ENCODE data around the gene TRRAP. TPM values are rescaled to one million over a fixed set of nuclear protein-coding genes. Genes with fewer than 3 reads are reported as not detected.

Gene TRRAP
- total RNA-seq, 2 donors from 2014 or later: 59.3 to 63.1 TPM

DNA sequence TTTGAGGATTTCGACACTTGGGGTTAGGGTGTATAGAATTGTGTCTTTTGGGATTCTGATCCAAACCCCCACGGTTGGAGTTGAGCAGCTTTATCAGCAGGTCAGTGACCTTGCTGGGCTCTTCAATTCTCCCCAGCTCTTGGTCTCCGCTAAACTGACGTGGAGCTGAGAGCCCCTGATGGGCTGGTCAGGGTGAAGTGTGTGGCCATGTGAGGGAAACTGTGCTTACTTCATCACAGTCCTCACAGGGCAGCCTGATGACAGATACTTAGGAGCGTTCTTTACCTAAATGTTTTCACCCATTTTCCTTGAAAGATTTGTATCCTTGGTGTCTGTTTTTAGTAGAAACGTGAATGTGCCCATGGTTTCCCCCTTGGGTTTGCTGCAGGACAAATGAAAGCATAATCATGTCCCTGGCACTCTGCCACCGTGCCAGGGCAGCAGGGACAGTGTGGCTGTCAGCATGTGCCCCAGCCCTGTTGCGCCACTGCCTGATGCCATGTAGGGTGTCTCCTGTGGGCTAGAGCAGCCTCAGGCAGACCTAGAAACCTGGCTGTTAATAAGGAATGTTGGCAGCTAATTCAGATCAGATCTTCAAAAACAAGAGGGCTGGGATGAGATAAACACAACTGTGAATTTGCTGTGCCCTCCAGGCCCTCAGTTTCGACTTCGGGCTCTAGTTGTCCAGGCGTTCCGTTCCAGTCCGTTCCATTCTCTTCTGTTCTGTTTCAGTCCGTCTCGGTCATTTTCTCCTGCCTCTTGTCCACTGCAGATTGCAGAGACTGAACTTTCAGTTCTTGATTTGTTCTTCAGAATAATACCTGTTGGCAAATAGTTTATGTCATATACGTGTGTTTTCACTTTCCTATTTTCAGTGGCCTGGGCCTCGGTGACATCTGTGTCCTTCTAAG, 96.8 kb downstream of the TRRAP start:
- no peaks in the 10 kb centered on the region for H3K4me1 Mint-ChIP-seq (ENCODE audit: low read depth)
- no peaks in the 10 kb centered on the region for H3K27me3 Mint-ChIP-seq (ENCODE audit: low read depth)
- no peak for DNase-seq
- H3K36me3 Mint-ChIP-seq (ENCODE audit: insufficient read depth in 2 of 2): peaks cover 6 to 34% of the 10 kb centered on the region in 2 donors
- no peaks in the 10 kb centered on the region for H3K9me3 Mint-ChIP-seq
- H3K27ac Mint-ChIP-seq: no peak overlapping the region
- H3K4me3 Mint-ChIP-seq: no peak overlapping the region
- no peak for ATAC-seq (replicated peaks in 1 of 2)

DNA sequence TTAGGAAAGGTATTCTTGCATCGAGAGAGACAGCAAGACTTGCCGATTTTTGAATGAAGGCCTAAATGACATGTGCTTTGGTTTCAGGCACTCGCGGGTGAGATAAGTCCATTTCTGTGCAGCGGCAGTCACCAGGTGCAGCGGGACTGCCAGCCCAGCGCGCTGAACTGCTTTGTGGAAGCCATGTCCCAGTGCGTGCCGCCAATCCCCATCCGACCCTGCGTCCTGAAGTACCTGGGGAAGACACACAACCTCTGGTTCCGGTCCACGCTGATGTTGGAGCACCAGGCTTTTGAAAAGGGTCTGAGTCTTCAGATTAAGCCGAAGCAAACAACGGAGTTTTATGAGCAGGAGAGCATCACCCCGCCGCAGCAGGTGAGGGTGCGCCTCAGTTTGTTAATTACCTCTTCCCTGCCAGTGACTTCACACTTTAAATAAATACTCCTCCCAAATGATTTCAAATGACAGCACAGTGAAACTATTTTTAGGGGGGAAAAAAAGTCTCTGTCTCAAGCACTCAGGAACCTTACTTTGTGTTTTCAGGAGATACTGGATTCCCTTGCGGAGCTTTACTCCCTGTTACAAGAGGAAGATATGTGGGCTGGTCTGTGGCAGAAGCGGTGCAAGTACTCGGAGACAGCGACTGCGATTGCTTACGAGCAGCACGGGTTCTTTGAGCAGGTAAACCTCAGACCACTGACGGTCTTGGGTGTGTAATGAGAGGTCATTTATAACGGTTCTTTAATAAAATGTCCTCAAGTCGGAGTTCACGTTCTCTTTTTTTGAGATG, 98.3 kb downstream of the TRRAP start:
- no peak overlapping the region for H3K4me3 Mint-ChIP-seq
- H3K36me3 Mint-ChIP-seq (ENCODE audit: insufficient read depth in 2 of 2): peaks cover 8 to 35% of the 10 kb centered on the region in 2 donors
- H3K27me3 Mint-ChIP-seq (ENCODE audit: low read depth): no peaks in the 10 kb centered on the region
- H3K4me1 Mint-ChIP-seq (ENCODE audit: low read depth): no peaks in the 10 kb centered on the region
- ATAC-seq (replicated peaks in 1 of 2) (no peak), DNase-seq (no peak)
- H3K9me3 Mint-ChIP-seq: no peaks in the 10 kb centered on the region
- no peak overlapping the region for H3K27ac Mint-ChIP-seq

DNA sequence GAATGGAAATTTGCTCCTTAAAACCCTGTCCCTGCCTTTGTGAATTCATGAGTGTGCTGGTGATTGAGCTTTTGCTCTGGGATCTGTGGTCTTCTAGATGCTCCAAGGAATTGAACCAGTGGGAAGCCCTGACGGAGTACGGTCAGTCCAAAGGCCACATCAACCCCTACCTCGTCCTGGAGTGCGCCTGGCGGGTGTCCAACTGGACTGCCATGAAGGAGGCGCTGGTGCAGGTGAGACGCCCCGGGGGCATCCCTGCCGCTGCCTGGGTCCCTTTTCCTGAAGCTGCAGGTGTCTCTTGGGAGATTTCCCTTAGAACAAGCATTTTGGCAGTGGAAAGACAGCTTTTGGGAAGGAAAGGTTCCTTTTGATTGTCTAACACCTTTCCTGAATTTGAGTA, 100.3 kb downstream of the TRRAP start:
- H3K36me3 Mint-ChIP-seq (ENCODE audit: insufficient read depth in 2 of 2): peaks cover 12 to 40% of the 10 kb centered on the region in 2 donors
- no peaks in the 10 kb centered on the region for H3K9me3 Mint-ChIP-seq
- DNase-seq (no peak), ATAC-seq (replicated peaks in 1 of 2) (no peak)
- no peaks in the 10 kb centered on the region for H3K27me3 Mint-ChIP-seq (ENCODE audit: low read depth)
- no peak overlapping the region for H3K27ac Mint-ChIP-seq
- no peak overlapping the region for H3K4me3 Mint-ChIP-seq
- no peaks in the 10 kb centered on the region for H3K4me1 Mint-ChIP-seq (ENCODE audit: low read depth)

DNA sequence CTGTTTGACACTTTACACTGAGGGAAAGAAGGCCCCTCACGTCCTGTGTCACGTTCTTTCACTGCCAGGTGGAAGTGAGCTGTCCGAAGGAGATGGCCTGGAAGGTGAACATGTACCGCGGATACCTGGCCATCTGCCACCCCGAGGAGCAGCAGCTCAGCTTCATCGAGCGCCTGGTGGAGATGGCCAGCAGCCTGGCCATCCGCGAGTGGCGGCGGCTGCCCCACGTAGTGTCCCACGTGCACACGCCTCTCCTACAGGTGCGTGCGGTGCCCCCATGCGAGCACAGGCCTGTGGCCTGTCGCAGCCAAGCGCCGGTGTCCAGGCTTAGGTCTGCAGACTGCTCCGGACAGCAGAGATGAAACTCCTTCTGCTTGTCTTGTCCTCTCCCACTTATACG, 103.4 kb downstream of the TRRAP start:
- Mint-ChIP-seq H3K27ac (no peak overlapping the region), H3K36me3 (ENCODE audit: insufficient read depth in 2 of 2) (peaks cover 24 to 60% of the 10 kb centered on the region in 2 donors), H3K27me3 (ENCODE audit: low read depth) (no peaks in the 10 kb centered on the region), H3K9me3 (peaks cover 2 to 3% of the 10 kb centered on the region in 2 donors), H3K4me1 (ENCODE audit: low read depth) (no peaks in the 10 kb centered on the region), H3K4me3 (no peak overlapping the region)
- DNase-seq: no peak
- ATAC-seq (replicated peaks in 1 of 2): no peak

DNA sequence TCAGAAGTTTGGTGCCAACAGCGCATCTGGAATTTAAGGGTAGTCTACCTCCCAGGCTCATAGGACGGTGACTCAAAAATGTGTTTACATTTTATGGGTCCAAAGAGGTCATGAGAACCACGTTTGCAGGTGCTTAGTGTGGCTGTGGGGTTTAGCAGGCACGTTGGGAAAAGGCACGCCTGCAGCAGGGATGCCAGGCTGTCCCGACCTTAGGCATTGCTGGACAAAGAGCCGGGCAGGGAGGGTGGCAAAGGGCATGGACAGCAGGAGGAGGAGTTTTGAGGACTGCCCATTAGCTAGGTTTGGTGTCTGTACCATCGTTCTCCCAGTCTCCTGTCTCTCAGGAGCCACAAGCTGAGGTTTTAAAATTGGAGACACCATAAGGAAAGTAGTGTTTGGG, 104.4 kb downstream of the TRRAP start:
- no peaks in the 10 kb centered on the region for H3K4me1 Mint-ChIP-seq (ENCODE audit: low read depth)
- no peak overlapping the region for H3K27ac Mint-ChIP-seq
- peaks cover 2 to 3% of the 10 kb centered on the region in 2 donors for H3K9me3 Mint-ChIP-seq
- ATAC-seq (replicated peaks in 1 of 2): no peak
- H3K27me3 Mint-ChIP-seq (ENCODE audit: low read depth): no peaks in the 10 kb centered on the region
- DNase-seq: no peak
- no peak overlapping the region for H3K4me3 Mint-ChIP-seq
- peaks cover 28 to 68% of the 10 kb centered on the region in 2 donors for H3K36me3 Mint-ChIP-seq (ENCODE audit: insufficient read depth in 2 of 2)

DNA sequence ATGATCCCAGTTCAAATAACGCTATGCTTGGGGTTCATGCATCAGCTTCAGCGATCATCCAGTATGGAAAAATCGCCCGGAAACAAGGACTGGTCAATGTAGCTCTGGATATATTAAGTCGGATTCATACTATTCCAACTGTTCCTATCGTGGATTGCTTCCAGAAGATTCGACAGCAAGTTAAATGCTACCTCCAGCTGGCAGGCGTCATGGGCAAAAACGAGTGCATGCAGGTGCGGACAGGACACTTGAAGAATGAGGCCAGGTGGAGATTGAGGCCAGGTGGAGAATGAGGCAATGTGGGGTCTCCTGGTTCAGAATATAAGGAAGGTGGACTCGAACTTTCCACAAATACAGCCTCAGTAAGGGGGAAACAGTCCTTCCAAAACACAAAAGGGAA, 105.8 kb downstream of the TRRAP start:
- Mint-ChIP-seq H3K27me3 (ENCODE audit: low read depth) (no peaks in the 10 kb centered on the region), H3K4me3 (no peak overlapping the region), H3K27ac (no peak overlapping the region), H3K36me3 (ENCODE audit: insufficient read depth in 2 of 2) (peaks cover 28 to 64% of the 10 kb centered on the region in 2 donors), H3K4me1 (ENCODE audit: low read depth) (peaks cover 6% of the 10 kb centered on the region), H3K9me3 (peaks cover 2 to 3% of the 10 kb centered on the region in 2 donors)
- ATAC-seq (replicated peaks in 1 of 2) (no peak), DNase-seq (no peak)

DNA sequence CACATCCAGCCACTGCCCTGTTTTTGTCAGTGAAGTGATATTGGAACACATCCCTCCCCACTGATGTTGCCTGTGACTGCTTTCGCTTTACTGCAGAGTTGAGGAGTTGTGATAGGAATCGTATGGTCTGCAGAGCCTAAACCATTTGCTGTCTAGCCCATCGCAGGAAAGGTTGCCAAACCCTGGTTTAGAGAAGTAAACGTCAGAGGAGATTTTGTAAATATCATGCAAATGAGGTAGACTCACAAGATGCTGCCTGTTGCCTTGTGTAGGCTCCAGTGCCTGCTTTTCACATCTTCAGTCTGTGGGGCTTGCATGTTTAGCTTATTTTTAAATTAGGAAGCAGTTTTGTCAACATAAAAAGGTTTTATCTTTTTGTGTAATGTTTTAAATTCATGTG, 107.1 kb downstream of the TRRAP start:
- peaks cover 2 to 3% of the 10 kb centered on the region in 2 donors for H3K9me3 Mint-ChIP-seq
- no peak for ATAC-seq (replicated peaks in 1 of 2)
- no peak overlapping the region for H3K4me3 Mint-ChIP-seq
- H3K4me1 Mint-ChIP-seq (ENCODE audit: low read depth): peaks cover 6% of the 10 kb centered on the region
- no peak for DNase-seq
- H3K36me3 Mint-ChIP-seq (ENCODE audit: insufficient read depth in 2 of 2): peaks cover 25 to 62% of the 10 kb centered on the region in 2 donors
- no peak overlapping the region for H3K27ac Mint-ChIP-seq
- no peaks in the 10 kb centered on the region for H3K27me3 Mint-ChIP-seq (ENCODE audit: low read depth)

DNA sequence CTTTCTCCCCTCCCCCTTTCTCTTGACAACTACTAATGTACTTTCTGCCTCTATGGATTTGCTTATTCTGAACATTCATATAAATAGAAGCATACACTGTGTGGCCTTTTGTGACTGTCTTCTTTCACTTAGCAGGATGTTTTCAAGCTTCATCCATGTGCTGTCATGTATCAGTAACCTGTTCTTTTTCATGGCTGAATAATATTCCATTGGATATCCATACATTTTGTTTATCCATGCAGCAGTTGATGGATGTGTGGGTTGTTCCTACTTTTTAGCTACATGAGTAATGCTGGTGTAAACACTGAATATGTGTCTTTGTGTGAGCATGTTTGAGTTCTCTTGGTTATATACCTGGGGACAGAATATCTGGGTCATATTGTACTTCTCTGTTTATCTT, 107.6 kb downstream of the TRRAP start:
- Mint-ChIP-seq H3K4me1 (ENCODE audit: low read depth) (peaks cover 6% of the 10 kb centered on the region), H3K27me3 (ENCODE audit: low read depth) (no peaks in the 10 kb centered on the region), H3K27ac (peak overlapping the region; percentile 12), H3K9me3 (peaks cover 2 to 3% of the 10 kb centered on the region in 2 donors), H3K4me3 (no peak overlapping the region), H3K36me3 (ENCODE audit: insufficient read depth in 2 of 2) (peaks cover 25 to 61% of the 10 kb centered on the region in 2 donors)
- no peak for DNase-seq
- no peak for ATAC-seq (replicated peaks in 1 of 2)

DNA sequence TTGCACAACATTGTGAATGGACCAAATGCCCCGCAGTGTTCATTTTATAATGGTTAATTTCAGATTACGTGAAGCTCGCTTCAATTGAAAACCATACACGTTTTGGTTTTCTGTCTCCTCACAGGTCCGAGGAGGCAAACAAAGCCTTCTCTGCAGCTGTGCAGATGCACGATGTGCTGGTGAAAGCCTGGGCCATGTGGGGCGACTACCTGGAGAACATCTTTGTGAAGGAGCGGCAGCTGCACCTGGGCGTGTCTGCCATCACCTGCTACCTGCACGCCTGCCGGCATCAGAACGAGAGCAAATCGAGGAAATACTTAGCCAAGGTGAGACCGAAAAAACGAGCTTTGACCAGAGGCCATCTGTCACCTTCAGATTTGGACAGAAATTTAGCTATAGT, 110.3 kb downstream of the TRRAP start:
- no peak for DNase-seq
- Mint-ChIP-seq H3K36me3 (ENCODE audit: insufficient read depth in 2 of 2) (peaks cover 21 to 46% of the 10 kb centered on the region in 2 donors), H3K4me1 (ENCODE audit: low read depth) (peaks cover 6% of the 10 kb centered on the region), H3K9me3 (peaks cover 2 to 3% of the 10 kb centered on the region in 2 donors), H3K27ac (no peak overlapping the region), H3K27me3 (ENCODE audit: low read depth) (no peaks in the 10 kb centered on the region), H3K4me3 (no peak overlapping the region)
- ATAC-seq (replicated peaks in 1 of 2): no peak

DNA sequence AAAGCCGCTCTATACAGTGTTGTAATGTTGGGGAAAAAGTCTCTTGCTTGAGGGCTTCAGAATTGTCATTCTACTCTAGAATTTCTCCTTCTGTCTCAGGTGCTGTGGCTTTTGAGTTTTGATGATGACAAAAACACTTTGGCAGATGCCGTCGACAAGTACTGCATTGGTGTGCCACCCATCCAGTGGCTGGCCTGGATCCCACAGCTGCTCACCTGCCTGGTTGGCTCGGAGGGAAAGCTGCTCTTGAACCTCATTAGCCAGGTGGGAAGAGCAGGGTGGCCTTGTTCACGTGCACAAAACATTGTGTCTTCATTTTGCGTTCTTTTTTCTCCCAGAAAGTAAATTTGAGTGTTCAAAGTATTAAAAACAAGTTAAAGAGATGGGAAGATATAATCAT, 112.0 kb downstream of the TRRAP start:
- no peak for DNase-seq
- H3K4me1 Mint-ChIP-seq (ENCODE audit: low read depth): peaks cover 6% of the 10 kb centered on the region
- H3K27me3 Mint-ChIP-seq (ENCODE audit: low read depth): no peaks in the 10 kb centered on the region
- no peak for ATAC-seq (replicated peaks in 1 of 2)
- peaks cover 2 to 3% of the 10 kb centered on the region in 2 donors for H3K9me3 Mint-ChIP-seq
- H3K36me3 Mint-ChIP-seq (ENCODE audit: insufficient read depth in 2 of 2): peaks cover 16 to 30% of the 10 kb centered on the region in 2 donors
- H3K27ac Mint-ChIP-seq: no peak overlapping the region
- H3K4me3 Mint-ChIP-seq: no peak overlapping the region

DNA sequence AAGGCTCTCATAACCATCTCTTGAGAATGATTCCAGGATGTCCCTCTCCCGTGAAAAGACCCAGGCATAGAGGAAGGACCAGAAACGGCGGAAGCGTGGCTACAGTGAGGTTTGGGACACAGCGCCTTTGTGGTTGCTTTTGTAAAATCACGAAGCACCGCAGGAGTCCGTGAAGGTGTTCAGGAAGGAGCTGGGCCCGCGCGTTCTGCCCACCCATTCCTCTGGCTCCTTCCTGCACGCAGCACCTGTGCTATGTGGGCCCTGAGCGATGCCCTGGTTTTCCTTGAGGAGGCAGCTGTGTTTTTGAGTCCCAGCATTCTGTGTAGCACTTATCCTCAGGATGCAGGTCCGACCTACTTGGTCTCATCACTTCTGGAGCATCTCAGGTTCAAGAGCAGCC, 112.8 kb downstream of the TRRAP start:
- H3K27ac Mint-ChIP-seq: no peak overlapping the region
- peaks cover 14% of the 10 kb centered on the region for H3K4me1 Mint-ChIP-seq (ENCODE audit: low read depth)
- no peaks in the 10 kb centered on the region for H3K27me3 Mint-ChIP-seq (ENCODE audit: low read depth)
- H3K36me3 Mint-ChIP-seq (ENCODE audit: insufficient read depth in 2 of 2): peaks cover 17 to 29% of the 10 kb centered on the region in 2 donors
- no peak for ATAC-seq (replicated peaks in 1 of 2)
- no peak for DNase-seq
- no peaks in the 10 kb centered on the region for H3K9me3 Mint-ChIP-seq
- H3K4me3 Mint-ChIP-seq: no peak overlapping the region

DNA sequence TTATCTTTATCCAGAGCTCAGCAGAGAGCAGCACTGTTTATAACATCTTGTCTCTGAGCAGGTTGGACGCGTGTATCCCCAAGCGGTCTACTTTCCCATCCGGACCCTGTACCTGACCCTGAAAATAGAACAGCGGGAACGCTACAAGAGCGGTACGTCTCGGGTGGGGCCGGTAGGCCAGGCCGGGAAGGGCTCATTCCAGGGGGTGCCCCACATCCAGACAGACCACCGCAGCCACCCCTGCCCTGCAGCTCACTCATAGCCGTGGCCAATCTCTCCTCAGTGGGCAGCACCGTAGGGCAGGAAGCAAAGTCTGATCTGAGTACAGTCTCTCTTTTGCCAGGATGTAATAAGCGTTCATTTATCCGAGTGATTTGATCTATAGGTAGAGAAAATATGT, 113.7 kb downstream of the TRRAP start:
- Mint-ChIP-seq H3K4me3 (no peak overlapping the region), H3K36me3 (ENCODE audit: insufficient read depth in 2 of 2) (peaks cover 13 to 22% of the 10 kb centered on the region in 2 donors)

More for the DNA sequence above, 113.7 kb downstream of the TRRAP start:
- H3K9me3 Mint-ChIP-seq: no peaks in the 10 kb centered on the region
- no peak for DNase-seq
- H3K27ac Mint-ChIP-seq: no peak overlapping the region
- no peaks in the 10 kb centered on the region for H3K27me3 Mint-ChIP-seq (ENCODE audit: low read depth)
- peaks cover 17% of the 10 kb centered on the region for H3K4me1 Mint-ChIP-seq (ENCODE audit: low read depth)
- no peak for ATAC-seq (replicated peaks in 1 of 2)
